Measurements from ENCODE around the gene POF1B.
A peak's percentile ranks its signal among the peaks of the same experiment; 100 is the strongest.
"Not testable (repeated sequence)": the region's sequence is repeated elsewhere in the genome, so short reads cannot be mapped to it uniquely, and the experiment has no call there.

POF1B gene

DNA sequence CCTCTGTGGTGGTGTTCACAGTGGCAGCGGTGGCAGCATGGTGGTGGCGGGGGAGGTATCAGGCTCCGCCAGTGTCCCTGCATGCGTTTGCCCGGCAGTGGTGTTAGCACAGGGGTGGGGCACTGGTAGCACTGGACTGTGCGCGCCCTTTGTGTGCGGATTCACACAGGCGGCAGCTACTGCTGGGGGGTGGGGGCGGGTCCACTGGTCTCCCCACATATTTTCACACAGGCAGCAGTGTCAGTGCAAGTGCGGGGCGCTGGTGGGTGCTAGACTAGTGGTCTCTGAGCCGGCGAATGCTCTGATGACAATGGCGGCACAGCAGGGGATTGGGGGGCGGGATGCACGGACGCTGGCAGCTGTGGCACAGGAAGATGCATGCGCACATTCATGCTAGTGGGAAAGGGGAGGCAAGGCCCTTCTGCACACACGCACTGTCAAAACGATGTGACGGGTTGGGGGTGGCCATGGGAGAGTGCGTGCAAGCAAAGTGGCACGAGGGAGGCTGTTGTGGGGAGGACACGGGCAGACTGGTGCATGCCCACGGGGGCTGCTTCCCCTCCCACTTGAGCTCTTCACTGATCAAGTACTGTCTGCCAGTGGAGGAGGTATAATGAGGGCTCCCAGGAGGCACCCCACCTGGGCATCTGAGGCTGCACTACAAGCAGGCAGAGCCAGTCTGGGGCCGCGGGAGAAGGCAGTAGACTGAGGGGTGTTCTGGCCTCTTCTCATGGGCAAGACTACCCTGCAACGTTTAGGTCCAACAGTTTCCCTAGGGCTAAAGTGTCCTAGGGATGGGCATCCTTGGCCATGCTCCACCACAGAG is 53.0 kb downstream of the POF1B start:
- DNase-seq (ENCODE audit: extremely low read depth, low read depth) = no peak
- TF ChIP-seq, protein P1, sequence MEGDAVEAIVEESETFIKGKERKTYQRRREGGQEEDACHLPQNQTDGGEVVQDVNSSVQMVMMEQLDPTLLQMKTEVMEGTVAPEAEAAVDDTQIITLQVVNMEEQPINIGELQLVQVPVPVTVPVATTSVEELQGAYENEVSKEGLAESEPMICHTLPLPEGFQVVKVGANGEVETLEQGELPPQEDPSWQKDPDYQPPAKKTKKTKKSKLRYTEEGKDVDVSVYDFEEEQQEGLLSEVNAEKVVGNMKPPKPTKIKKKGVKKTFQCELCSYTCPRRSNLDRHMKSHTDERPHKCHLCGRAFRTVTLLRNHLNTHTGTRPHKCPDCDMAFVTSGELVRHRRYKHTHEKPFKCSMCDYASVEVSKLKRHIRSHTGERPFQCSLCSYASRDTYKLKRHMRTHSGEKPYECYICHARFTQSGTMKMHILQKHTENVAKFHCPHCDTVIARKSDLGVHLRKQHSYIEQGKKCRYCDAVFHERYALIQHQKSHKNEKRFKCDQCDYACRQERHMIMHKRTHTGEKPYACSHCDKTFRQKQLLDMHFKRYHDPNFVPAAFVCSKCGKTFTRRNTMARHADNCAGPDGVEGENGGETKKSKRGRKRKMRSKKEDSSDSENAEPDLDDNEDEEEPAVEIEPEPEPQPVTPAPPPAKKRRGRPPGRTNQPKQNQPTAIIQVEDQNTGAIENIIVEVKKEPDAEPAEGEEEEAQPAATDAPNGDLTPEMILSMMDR (IDR thresholded peaks at IDR 0.05; ENCODE audit: low read depth, low read length, missing control alignments) = no peak
- H3K4me3 ChIP-seq (replicated peaks; ENCODE audit: low read depth, low read length) = no peak overlapping the region

DNA sequence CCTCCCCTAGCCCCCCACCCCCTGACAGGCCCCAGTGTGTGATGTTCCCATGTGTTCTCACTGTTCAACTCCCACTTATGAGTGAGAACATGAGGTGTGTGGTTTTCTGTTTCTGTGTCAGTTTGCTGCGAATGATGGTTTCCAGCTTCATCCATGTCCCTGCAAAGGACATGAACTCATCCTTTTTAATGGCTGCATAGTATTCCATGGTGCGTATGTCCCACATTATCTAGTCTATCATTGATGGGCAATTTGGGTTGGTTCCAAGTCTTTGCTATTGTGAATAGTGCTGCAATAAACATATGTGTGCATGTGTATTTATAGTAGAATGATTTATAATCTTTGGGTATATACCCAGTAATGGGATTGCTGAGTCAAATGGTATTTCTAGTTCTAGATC is 68.1 kb downstream of the POF1B start:
- DNase-seq (ENCODE audit: extremely low read depth, low read depth); H3K4me3 ChIP-seq (replicated peaks; ENCODE audit: low read depth, low read length): not testable (repeated sequence)

DNA sequence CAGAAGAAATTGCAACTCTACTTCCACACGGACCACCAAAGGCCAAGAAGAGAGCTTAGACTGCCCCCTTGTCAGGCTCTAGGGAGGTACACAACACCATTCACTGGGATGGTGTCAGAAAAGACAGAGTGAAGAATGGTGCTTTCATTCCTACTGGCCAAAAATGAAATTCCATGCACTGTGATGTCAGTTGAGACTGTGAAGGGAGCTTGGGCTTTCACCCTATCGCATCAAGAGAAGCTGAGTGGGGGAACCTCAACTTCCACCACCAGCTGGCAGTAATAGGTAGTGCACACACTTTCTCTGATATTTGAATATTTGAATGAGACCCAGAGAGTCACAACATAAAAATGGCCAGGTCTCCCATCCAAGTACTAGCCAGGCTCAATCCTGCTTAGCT is 69.7 kb downstream of the POF1B start:
- no peak for DNase-seq (ENCODE audit: extremely low read depth, low read depth)
- TF ChIP-seq, protein P1 (IDR thresholded peaks at IDR 0.05; ENCODE audit: low read depth, low read length, missing control alignments) = peak; percentile 5
- no peak overlapping the region for H3K4me3 ChIP-seq (replicated peaks; ENCODE audit: low read depth, low read length)

DNA sequence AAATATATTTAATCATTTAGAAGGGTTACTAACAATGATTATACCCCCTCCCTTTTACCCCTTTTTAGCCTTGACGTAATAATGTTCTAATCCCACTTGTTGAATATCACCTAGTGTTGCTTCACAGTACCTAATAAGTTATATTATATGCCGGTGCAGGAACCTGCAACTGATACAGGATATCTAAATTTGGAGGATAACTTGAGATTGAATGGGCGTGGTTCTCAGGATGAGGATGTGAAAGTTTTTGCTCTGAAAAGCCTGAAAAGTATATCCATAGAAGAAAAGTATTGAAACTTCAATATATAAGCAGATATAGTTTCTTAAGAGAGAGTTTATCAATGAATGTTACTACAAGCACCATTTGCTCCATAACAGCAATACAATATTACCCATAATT is 75.9 kb downstream of the POF1B start:
- H3K4me3 ChIP-seq (replicated peaks; ENCODE audit: low read depth, low read length) = no peak overlapping the region
- no peak for DNase-seq (ENCODE audit: extremely low read depth, low read depth)
- TF ChIP-seq, protein P1 (IDR thresholded peaks at IDR 0.05; ENCODE audit: low read depth, low read length, missing control alignments) = no peak

DNA sequence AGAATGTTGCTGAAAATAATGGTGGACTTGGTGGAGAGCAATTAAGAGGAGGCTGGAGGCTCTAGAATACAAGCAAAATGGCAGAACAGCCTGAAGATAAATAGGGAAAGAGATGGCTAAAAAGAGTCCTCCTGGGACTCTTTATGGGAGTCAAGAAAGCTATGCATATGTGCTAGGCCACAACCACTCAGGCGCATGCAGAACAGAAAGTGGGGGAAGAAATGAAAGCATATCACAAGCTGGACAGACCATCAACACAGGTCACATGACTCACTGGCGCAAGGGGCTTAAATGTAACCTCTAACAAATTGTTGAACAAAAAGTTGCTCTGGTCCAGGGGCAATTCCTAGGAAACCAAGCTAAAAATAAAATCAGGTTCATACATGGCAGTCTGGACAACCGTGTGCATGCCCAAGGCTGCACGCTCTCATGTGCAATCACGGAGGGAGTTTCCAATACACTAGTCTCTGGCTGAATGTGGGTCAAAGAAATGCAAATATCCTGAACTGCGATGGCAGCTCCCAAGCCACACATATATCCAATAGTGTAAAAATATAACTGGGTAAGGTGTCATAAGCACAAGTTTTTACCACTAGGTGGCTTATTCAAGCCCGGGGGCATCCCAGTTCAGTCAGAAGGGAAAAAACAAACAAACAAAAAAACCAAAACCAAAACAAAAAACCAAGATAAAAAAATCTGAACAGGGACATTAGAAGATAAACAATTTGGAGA is 90.3 kb downstream of the POF1B start:
- TF ChIP-seq, protein P1 (IDR thresholded peaks at IDR 0.05; ENCODE audit: low read depth, low read length, missing control alignments) = no peak
- no peak overlapping the region for H3K4me3 ChIP-seq (replicated peaks; ENCODE audit: low read depth, low read length)
- DNase-seq (ENCODE audit: extremely low read depth, low read depth) = no peak

DNA sequence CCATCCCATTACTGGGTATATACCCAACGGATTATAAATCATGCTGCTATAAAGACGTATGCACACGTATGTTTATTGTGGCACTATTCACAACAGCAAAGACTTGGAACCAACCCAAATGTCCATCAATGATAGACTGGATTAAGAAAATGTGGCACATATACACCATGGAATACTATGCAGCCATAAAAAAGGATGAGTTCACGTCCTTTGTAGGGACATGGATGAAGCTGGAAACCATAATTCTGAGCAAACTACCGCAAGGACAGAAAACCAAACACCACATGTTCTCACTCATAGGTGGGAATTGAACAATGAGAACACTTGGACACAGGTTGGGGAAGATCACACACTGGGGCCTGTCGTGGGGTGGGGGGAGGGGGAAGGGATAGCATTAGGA is 94.2 kb downstream of the POF1B start:
- not testable (repeated sequence) for H3K4me3 ChIP-seq (replicated peaks; ENCODE audit: low read depth, low read length); DNase-seq (ENCODE audit: extremely low read depth, low read depth)

DNA sequence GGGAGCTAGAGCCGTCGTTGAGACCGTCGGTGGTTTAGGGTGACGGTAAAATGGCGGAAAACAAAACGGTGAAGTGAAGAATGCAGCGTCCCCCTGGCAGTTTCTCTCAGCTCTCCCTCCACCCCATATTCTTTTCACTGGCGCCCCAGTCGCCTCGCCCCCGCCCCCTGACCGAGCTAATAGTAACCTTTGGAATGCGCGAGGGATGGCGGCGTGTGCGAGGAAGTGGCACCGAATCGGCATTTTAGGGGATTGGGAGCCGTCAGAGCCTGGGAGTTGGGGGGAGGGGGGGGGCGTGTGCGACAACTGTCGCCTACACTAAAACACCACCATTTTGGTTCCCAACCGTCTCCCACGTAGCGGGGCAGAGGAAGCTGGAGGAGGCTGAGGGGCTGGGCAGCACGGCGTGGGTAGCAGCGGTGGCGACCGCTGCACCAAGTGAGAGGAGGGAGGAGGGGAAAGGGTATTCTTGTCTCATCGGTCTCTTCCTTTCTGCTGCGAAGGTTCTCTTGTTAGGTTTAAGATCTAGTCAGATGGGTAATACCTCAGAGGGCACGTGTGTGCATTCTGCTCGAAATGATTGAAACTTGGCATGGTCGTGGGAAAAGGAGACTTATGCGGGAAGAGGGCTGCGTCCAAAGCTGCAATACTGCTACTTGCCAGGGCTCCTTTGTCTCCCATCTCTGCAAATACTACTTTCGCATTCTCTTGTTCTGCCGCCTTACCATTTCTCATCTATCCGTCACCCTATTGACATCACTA is 134.8 kb downstream of the POF1B start:
- no peak for DNase-seq (ENCODE audit: extremely low read depth, low read depth)

More for the DNA sequence above, 134.8 kb downstream of the POF1B start:
- H3K4me3 ChIP-seq (replicated peaks; ENCODE audit: low read depth, low read length) = peak overlapping the region; percentile 64
- TF ChIP-seq, protein P1 (IDR thresholded peaks at IDR 0.05; ENCODE audit: low read depth, low read length, missing control alignments) = no peak
